Small intestine (tissue), 7 donors: Measurements from ENCODE around the gene PHLDA1. TPM values are rescaled to one million over a fixed set of nuclear protein-coding genes. Genes with fewer than 3 reads are reported as not detected.

Source experiments
- DNase-seq, 2 donors: peaks; one replicate each; pipeline versions ENCODE4 v3.0.0 to v3.0.0-alpha.2; 2013
- FAIRE-seq: peaks from 2 replicates; lab custom pipeline; 2012; peaks lifted over from hg19 to GRCh38; lab: Jason Lieb, UNC
- H3K27ac ChIP-seq, 3 donors: one replicate each; pipeline ENCODE4 v1.5.1; 2013; ENCODE audit warnings: low read length in 2 of 3, mild to moderate bottlenecking in 2 of 3, control low read depth in 1 of 3, inconsistent platforms in 1 of 3, low read depth in 1 of 3, moderate library complexity in 1 of 3
- H3K27me3 ChIP-seq, 3 donors: one replicate each; pipeline ENCODE4 v1.6.1; 2013; ENCODE audit warnings: low read length in 3 of 3, inconsistent platforms in 1 of 3; ENCODE audit not compliant: control insufficient read depth in 3 of 3, insufficient read depth in 3 of 3
- H3K36me3 ChIP-seq, 3 donors: one replicate each; pipeline ENCODE4 v1.6.1; 2013; ENCODE audit warnings: low read length in 3 of 3, inconsistent platforms in 1 of 3, low read depth in 1 of 3, mild to moderate bottlenecking in 1 of 3, moderate library complexity in 1 of 3; ENCODE audit not compliant: control insufficient read depth in 3 of 3, insufficient read depth in 2 of 3
- H3K4me1 ChIP-seq, 3 donors: one replicate each; pipeline ENCODE4 v1.6.1; 2013; ENCODE audit warnings: low read length in 2 of 3, inconsistent platforms in 1 of 3, low read depth in 1 of 3, mild to moderate bottlenecking in 1 of 3, moderate library complexity in 1 of 3; ENCODE audit not compliant: control insufficient read depth in 3 of 3, insufficient read depth in 2 of 3
- H3K4me3 ChIP-seq, 3 donors: one replicate each; pipeline ENCODE4 v1.5.1; 2013; ENCODE audit warnings: low read length in 3 of 3, control low read depth in 1 of 3, inconsistent platforms in 1 of 3, low read depth in 1 of 3, mild to moderate bottlenecking in 1 of 3, moderate library complexity in 1 of 3
- H3K9me3 ChIP-seq, 2 donors: one replicate each; pipeline ENCODE4 v1.6.1; 2013; ENCODE audit warnings: low read depth in 1 of 2, low read length in 1 of 2; ENCODE audit not compliant: control insufficient read depth in 2 of 2, insufficient read depth in 1 of 2
- WGBS, 3 donors: extraction: QIAGEN DNeasy Blood & Tissue Kit; methylation state at CpG; one replicate each; pipeline ENCODE4 v1.1.7; 2013; 5-methylcytosine and 5-hydroxymethylcytosine counted together
- polyA plus RNA-seq, 4 donors: library from polyadenylated mRNA; stranded (reverse) in 3 of 4; unstranded in 1 of 4; fragments of 200-250 nt in 3 of 4; fragments of 120-200 nt in 1 of 4; gene quantifications; one replicate each; pipeline versions ENCODE4 v1.2.1 to v1.2.3, GENCODE V29; 2013
- donor health status: healthy with polysubstance abuse.
- donor health status: control.
- donor health status: control.
- donor health status: Bipolar disorder and iron deficiency.
- donor health status: healthy.

PHLDA1 gene
- polyA plus RNA-seq, 4 donors = 0.22 to 10.7 (median 5.3) TPM

- peaks cover 4 to 24% (median 21%) of the 10 kb centered on the region in 3 donors for H3K4me1 ChIP-seq
- FAIRE-seq = no peak
Observed at GRCh38 chr12:75982979-75983660, 48.5 kb downstream of the PHLDA1 start.

GRCh38 chr12:75982169-75982564 is 49.4 kb downstream of the PHLDA1 start:
- Histone ChIP-seq H3K27ac (peak overlapping the region in 1 of 3 donors; percentile 65), H3K4me1 (peaks cover 4 to 32% (median 21%) of the 10 kb centered on the region in 3 donors), H3K4me3 (no peak overlapping the region), H3K27me3 (no peaks in the 10 kb centered on the region), H3K36me3 (no peaks in the 10 kb centered on the region), H3K9me3 (no peaks in the 10 kb centered on the region)
- FAIRE-seq (no peak), DNase-seq (no peak)
- WGBS, 3 donors = 59 to 69% (median 66%) methylated on average over 8 of the region's 8 CpGs

More at GRCh38 chr12:75982979-75983660, 48.5 kb downstream of the PHLDA1 start:
- WGBS, 3 donors = 14 to 35% (median 35%) methylated on average over 5 of the region's 5 CpGs
- no peaks in the 10 kb centered on the region for H3K36me3 ChIP-seq
- no peaks in the 10 kb centered on the region for H3K27me3 ChIP-seq
- H3K4me3 ChIP-seq = no peak overlapping the region
- peak overlapping the region in 1 of 3 donors; percentile 65 for H3K27ac ChIP-seq
- H3K9me3 ChIP-seq = no peaks in the 10 kb centered on the region
- DNase-seq = peak in 1 of 2 donors; percentile 55

GRCh38 chr12:75981247-75982168 is 50.1 kb downstream of the PHLDA1 start:
- H3K9me3 ChIP-seq = no peaks in the 10 kb centered on the region
- 55 to 68% (median 59%) methylated on average over 10 of the region's 10 CpGs for WGBS, 3 donors
- no peaks in the 10 kb centered on the region for H3K36me3 ChIP-seq
- peaks cover 4 to 33% (median 23%) of the 10 kb centered on the region in 3 donors for H3K4me1 ChIP-seq
- no peak overlapping the region for H3K4me3 ChIP-seq
- H3K27me3 ChIP-seq = no peaks in the 10 kb centered on the region
- DNase-seq (no peak), FAIRE-seq (no peak)
- peak overlapping the region in 1 of 3 donors; percentile 42 for H3K27ac ChIP-seq

- Histone ChIP-seq H3K4me3 (no peak overlapping the region), H3K4me1 (peaks cover 2 to 35% (median 26%) of the 10 kb centered on the region in 3 donors), H3K27me3 (no peaks in the 10 kb centered on the region), H3K27ac (peak overlapping the region in 2 of 3 donors; percentile 79 to 80), H3K36me3 (no peaks in the 10 kb centered on the region), H3K9me3 (no peaks in the 10 kb centered on the region)
- no peak for FAIRE-seq
- WGBS, 3 donors = 19 to 41% (median 37%) methylated on average over 2 of the region's 2 CpGs
- DNase-seq = no peak
Observed at GRCh38 chr12:75979181-75979580, 52.4 kb downstream of the PHLDA1 start.

GRCh38 chr12:75978677-75979076 is 52.9 kb downstream of the PHLDA1 start:
- Histone ChIP-seq H3K27ac (peak overlapping the region; percentile 70 to 80 (median 79)), H3K9me3 (no peaks in the 10 kb centered on the region), H3K4me1 (peaks cover 2 to 35% (median 26%) of the 10 kb centered on the region in 3 donors), H3K4me3 (no peak overlapping the region), H3K36me3 (no peaks in the 10 kb centered on the region), H3K27me3 (no peaks in the 10 kb centered on the region)
- DNase-seq (no peak), FAIRE-seq (no peak)
- 78 to 82% (median 82%) methylated on average over 3 of the region's 3 CpGs for WGBS, 3 donors

- FAIRE-seq = no peak
- no peaks in the 10 kb centered on the region for H3K9me3 ChIP-seq
- WGBS, 3 donors = 5 to 14% (median 7%) methylated on average over 5 of the region's 5 CpGs
- H3K27me3 ChIP-seq = no peaks in the 10 kb centered on the region
- no peaks in the 10 kb centered on the region for H3K36me3 ChIP-seq
- H3K4me3 ChIP-seq = no peak overlapping the region
- H3K27ac ChIP-seq = peak overlapping the region; percentile 70 to 88 (median 79)
- peak; percentile 95 to 98 for DNase-seq
- peaks cover 2 to 35% (median 26%) of the 10 kb centered on the region in 3 donors for H3K4me1 ChIP-seq
Observed at GRCh38 chr12:75977952-75978671, 53.5 kb downstream of the PHLDA1 start.

- DNase-seq (no peak), FAIRE-seq (no peak)
- 55 to 67% (median 60%) methylated on average over 5 of the region's 5 CpGs for WGBS, 3 donors
- Histone ChIP-seq H3K27ac (peak overlapping the region; percentile 25 to 88 (median 79)), H3K27me3 (no peaks in the 10 kb centered on the region), H3K9me3 (no peaks in the 10 kb centered on the region), H3K4me1 (peaks cover 2 to 35% (median 26%) of the 10 kb centered on the region in 3 donors), H3K36me3 (no peaks in the 10 kb centered on the region), H3K4me3 (no peak overlapping the region)
Observed at GRCh38 chr12:75977590-75977951, 54.0 kb downstream of the PHLDA1 start.

- H3K27ac ChIP-seq = peak overlapping the region in 2 of 3 donors; percentile 79 to 88
- H3K9me3 ChIP-seq = no peaks in the 10 kb centered on the region
- 69 to 78% (median 78%) methylated on average over 3 of the region's 3 CpGs for WGBS, 3 donors
- H3K4me1 ChIP-seq = peaks cover 2 to 35% (median 22%) of the 10 kb centered on the region in 3 donors
- no peak overlapping the region for H3K4me3 ChIP-seq
- DNase-seq (no peak), FAIRE-seq (no peak)
- H3K27me3 ChIP-seq = no peaks in the 10 kb centered on the region
- no peaks in the 10 kb centered on the region for H3K36me3 ChIP-seq
Observed at GRCh38 chr12:75976913-75977312, 54.7 kb downstream of the PHLDA1 start.
